HG03064 (cell line): ENCODE results near the gene AFG1L.
"Not testable (repeated sequence)": the region's sequence is repeated elsewhere in the genome, so short reads cannot be mapped to it uniquely, and the experiment has no call there.

Experiments used
- ATAC-seq: cut with Tn5 transposase; IDR thresholded peaks from one replicate; pipeline ENCODE4 v1.9.1; 2021; ENCODE audit warnings: low read depth; ENCODE audit not compliant: unreplicated experiment

Gene AFG1L

DNA sequence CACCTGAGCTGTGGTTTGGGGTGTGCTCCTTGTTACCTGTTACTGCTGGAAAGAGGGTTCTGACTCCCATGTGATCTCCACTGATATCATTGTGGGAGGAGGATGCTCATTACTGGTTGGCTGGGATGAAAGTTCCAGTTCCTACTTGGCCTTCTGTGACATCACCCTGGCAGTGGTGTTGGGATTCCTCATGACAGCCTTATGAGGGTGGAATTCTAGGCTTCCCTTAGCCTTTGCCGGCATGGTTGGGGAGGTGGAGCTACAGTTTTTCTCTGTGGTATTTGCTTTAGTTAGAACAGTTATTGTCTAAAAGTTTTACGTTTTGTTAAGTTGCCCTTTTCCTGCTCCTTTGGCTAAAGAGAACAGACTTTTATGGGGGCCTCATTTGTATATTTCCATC, 112.1 kb downstream of the AFG1L start:
- no peak for ATAC-seq

DNA sequence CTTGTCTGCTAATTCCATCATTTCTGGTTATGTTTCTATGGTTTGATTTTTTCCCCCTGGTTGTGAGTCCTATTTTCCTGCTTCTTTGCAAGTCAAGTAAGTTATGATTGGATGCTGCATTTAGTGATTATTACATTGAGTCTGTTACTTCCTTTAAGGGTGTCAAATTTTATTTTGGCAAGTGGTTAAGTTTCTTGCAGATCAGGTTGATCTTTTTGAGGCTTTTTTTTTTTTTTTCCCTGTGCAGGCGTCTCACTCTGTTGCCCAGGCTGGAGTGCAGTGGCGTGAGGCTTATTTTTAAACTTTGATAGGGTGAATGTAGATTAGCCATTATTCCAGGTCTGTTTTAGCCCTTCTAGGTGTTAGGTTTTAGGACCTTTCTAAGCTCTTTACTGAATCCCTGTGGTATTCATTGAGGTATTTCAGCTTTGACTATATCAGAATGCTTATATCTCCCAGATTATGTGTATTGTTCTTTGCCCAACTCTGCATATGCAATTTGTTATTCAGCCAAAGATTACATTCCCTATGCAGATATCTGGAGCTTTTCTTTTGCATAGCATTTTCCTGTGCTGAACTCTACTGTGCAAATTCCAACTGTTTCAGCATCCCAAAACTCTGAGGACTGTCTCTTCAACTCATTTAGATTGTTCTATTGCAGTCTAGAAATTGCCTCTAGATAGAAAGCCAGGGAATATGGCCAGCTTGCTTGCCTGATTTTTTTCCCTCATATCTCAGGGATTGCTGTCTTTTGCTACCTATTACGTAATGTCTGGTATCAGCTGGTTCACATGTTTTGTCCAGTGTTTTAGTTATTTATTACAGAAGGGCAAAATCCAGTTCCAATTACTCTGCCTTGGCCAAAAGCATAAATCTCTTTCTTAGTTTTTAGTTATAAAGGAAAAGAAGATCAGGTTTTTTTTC, 113.3 kb downstream of the AFG1L start:
- no peak for ATAC-seq

- no peak for ATAC-seq
These were observed 114.0 kb downstream of the AFG1L start for GRCh38 chr6:108408861-108409260.

DNA sequence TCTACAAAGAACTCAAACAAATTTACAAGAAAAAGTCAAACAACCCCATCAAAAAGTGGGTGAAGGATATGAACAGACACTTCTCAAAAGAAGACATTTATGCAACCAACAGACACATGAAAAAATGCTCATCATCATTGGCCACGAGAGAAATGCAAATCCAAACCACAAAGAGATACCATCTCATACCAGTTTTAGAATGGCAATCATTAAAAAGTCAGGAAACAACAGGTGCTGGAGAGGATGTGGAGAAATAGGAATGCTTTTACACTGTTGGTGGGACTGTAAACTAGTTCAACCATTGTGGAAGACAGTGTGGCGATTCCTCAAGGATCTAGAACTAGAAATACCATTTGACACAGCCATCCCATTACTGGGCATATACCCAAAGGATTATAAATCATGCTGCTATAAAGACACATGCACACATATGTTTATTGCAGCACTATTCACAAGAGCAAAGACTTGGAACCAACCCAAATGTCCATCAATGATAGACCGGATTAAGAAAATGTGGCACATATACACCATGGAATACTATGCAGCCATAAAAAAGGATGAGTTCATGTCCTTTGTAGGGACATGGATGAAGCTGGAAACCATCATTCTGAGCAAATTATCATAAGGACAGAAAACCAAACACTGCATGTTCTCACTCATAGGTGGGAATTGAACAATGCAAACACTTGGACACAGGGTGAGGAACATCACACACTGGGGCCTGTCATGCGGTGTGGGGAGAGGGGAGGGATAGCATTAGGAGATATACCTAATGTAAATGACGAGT, 121.4 kb downstream of the AFG1L start:
- not testable (repeated sequence) for ATAC-seq

- no peak for ATAC-seq
These were observed 122.2 kb downstream of the AFG1L start for GRCh38 chr6:108417027-108417426.

DNA sequence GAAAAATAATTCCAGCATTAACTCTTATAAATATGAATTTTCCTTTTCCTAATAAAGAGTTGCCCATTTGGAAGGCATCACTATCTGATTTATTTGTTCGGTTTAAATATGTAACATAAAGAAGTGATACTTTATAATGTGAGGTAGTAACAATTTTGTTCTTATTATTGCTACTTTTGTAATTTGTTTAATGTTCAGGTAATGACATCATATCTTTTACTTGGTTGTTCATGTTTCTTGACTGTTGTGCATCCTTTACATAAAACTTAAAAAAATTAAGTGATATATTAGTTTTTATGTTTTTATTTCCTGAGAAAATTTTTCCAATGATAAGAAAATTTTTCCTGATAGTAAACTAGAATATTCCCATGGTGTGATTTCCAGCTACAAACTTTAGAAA, 124.6 kb downstream of the AFG1L start:
- no peak for ATAC-seq

DNA sequence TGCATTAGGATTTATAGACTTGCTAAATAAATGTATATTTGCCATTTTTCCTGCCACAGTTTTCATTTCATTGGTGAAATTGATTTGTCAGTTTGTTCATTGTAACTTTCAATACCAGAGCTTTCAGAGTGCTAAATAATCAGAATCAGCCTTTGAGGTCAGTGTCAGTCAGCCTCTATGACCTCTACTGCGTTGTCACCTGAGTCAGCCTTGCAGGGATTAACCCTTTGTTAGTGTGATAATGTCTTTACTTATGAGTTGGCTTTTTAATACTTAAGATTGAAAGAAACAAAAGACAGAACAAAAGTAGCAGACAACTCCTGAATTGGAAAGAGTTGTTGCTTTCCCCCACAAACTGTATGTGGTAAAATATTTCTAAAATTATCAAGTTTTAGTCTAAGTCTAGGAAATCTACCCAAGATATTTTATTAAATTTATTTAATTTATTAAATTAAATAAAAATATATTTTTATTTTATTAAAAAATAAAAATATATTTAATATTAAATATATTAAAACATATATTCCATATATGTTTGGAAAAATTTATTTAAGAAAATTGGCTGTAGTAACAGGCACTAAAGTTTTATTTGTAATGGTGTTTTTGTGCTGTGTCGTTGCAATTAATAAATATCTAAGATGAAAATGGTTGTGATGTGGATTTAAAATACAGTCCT, 125.2 kb downstream of the AFG1L start:
- no peak for ATAC-seq

GRCh38 chr6:108421366-108421765, 126.5 kb downstream of the AFG1L start:
- ATAC-seq = no peak

GRCh38 chr6:108423982-108424705, 129.3 kb downstream of the AFG1L start:
- no peak for ATAC-seq

DNA sequence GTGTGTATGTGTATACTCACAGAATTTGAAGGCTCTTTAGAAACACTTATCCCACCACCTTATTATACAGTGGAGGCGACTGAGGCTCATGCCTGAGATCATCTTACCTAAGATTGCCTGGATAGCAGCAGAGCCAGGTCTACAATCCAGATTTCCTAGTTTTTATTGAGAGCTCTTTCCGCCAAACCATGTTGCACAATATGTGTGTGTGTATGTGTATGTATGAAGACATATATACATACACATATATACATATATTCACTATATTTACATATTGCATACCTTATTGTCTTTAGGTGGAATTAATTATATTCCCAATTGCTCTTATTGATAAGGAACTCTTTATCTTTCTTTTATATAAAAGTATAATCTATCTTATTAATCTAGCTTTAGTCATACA, 130.6 kb downstream of the AFG1L start:
- no peak for ATAC-seq

- no peak for ATAC-seq
These were observed 137.3 kb downstream of the AFG1L start for GRCh38 chr6:108432143-108432542.

DNA sequence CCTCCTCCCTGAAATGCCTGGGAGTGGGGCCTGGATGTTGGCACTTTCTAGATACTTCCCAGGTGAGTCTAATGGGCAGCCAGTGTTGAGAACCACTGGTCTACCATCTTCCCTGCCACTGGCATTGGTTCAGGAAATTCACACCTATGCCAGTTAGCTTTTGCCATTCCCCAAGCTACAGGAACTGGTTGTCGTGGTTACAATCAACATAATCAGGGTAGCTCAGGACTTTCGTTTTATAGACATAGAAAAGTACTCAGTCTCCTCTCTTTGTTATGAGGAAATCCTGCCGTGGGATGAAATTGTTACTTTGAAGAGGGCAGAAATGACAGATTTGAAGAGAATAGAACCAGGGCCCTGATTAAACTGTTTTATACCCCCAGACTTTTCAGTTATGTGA, 137.9 kb downstream of the AFG1L start:
- no peak for ATAC-seq

- no peak for ATAC-seq
These were observed 139.4 kb downstream of the AFG1L start for GRCh38 chr6:108434222-108434621.

- ATAC-seq = no peak
These were observed 140.5 kb downstream of the AFG1L start for GRCh38 chr6:108435391-108435790.

- ATAC-seq = no peak
These were observed 141.9 kb downstream of the AFG1L start for GRCh38 chr6:108436771-108437170.

DNA sequence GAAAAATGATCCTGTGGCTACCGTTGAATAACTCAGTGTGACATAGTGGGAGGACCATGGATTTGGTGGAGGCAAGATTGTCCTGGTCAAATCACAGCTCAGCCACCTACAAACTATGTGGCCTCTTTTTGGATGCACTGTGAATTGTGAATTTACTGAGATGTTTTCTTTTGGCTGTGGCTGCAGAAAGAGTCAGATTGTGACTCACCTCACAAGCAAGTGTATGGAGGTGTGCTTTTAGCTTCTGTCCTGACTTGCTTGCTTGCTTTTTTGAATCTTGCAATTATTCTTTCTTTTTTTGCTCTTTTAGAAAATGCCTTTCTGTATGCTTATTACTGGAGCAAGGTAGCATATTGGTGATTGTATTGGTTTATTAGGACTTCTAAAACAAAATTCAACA, 143.0 kb downstream of the AFG1L start:
- no peak for ATAC-seq

DNA sequence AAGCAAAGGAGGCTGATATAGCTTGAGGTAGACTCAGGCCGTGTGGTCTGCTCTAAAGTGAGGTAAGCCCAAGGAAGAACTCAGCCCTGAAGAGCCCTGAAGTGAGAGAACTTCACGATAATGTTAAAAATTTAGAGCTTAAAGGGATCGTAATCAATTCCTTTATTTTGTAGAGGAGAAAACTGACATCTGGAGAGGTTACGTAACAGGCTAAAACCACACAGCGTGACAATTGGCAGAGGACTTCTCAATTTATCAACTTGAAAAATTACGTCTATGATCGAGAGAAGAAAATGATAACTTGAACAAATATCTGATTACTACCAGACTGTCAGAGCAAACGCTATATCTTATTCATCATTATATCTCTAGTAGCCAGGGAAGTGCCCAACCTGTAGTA, 144.1 kb downstream of the AFG1L start:
- no peak for ATAC-seq

DNA sequence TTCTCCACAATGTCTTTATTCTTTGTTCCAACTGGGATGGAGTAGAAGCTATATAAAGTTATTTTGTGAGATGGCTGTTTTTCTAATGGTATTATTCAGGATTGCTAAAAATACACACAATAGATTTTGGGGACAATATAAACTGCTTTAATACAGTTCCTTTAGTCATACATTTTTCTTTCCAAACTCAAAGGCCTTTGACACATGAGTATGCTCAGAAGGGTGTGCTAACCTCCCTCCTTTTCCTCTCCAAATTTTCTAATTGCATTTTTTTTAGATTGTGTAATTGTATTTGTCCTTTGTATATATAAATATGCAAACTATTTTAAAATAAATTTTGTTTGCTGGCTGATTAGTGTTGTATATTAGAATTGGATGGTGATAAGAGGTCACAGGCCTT, 146.3 kb downstream of the AFG1L start:
- no peak for ATAC-seq

- ATAC-seq = no peak
These were observed 148.1 kb downstream of the AFG1L start for GRCh38 chr6:108442770-108443520.

DNA sequence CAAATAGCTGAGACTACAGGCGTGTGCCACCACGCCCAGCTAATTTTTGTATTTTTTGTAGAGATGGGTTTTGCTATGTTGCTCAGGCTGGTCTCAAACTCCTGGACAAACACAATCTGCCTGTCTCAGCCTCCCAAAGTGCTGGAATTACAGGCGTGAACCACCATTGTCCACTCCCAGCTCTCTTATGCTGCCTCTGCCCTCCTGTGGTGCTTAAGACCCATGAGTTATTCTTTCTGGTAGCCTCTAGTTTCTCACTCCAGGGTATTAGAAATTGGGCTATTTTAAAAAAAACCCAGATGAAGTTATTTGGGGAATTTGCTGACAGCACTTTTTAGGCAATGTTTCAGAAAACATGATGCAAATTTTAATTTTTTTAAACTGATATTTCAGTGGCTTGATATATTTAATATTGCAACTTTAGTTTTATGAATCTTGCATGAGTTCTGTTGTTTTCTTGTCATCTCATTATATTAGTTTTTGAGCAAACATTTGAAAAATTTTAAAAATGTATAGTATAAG, 151.8 kb downstream of the AFG1L start:
- ATAC-seq = no peak
